ENCODE results near the gene BCAT1.
A peak's percentile ranks its signal among the peaks of the same experiment; 100 is the strongest.
"Not testable (repeated sequence)": the region's sequence is repeated elsewhere in the genome, so short reads cannot be mapped to it uniquely, and the experiment has no call there.

BCAT1 gene

DNA sequence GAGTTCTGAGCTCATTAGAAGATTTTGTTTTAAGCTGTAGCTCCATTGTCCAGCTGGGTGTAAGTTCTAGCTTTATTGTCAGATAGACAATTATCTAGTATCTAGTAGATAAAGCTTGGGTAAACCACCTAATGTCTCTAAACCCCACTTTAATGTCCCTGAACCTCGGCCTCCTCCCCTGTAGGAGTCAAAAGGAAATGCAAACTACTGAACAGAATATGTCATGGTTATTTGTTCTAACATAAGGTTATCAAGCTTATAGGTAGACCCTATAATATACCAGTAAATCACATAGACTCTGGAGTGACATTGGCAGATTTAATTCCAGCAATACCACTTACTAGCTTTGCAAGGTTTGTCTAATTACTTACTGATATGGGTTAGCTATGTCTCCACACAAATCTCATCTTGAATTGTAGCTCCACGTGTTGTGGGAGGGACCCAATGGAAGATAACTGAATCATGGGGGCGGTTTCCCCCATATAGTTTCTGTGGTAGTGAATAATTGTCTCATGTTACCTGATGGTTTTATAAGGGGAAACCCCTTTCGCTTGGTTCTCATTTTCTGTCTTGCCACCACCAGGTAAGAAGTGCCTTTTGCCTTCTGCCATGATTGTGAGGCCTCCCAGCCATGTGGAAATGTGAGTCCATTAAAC, 29.4 kb downstream of the BCAT1 start:
- H3K4me3 ChIP-seq (ENCODE audit: low read depth, low read length), result no peak overlapping the region
- DNase-seq (ENCODE audit: low read depth, low spot score), result no peak
- in situ Hi-C loops (cut with HindIII; ENCODE audit: low sequenced_read_pairs), result no loop called here
- no peak for TF ChIP-seq CTCF (IDR thresholded peaks at IDR 0.05; ENCODE audit: low read depth, low read length)

- no peak for TF ChIP-seq CTCF (IDR thresholded peaks at IDR 0.05; ENCODE audit: low read depth, low read length)
- DNase-seq (ENCODE audit: low read depth, low spot score), result no peak
- H3K4me3 ChIP-seq (ENCODE audit: low read depth, low read length), result no peak overlapping the region
- in situ Hi-C loops (cut with HindIII; ENCODE audit: low sequenced_read_pairs), result no loop called here
Observed at GRCh38 chr12:24918596-24918995, 30.3 kb downstream of the BCAT1 start.

DNA sequence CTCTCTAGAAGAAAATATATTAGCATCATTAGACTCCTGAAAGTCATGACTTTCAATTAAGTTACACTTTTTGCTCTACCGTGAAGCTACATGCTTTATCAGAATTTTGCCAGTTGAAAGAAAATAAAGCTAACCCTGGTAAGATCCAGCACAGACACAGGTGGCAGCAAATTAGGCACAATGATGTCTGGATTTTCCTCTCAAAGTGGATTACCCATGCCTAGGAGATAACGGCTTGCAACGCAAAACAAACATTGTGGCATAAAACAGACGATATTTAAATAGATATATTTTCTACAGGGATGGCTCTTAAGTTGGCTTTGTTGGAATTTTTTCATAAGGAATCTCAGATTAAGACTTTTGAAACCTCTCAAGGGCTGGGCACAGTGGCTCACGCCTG, 33.4 kb downstream of the BCAT1 start:
- no peak overlapping the region for H3K4me3 ChIP-seq (ENCODE audit: low read depth, low read length)
- in situ Hi-C loops (cut with HindIII; ENCODE audit: low sequenced_read_pairs), result no loop called here
- TF ChIP-seq CTCF (IDR thresholded peaks at IDR 0.05; ENCODE audit: low read depth, low read length), result no peak
- DNase-seq (ENCODE audit: low read depth, low spot score), result no peak

DNA sequence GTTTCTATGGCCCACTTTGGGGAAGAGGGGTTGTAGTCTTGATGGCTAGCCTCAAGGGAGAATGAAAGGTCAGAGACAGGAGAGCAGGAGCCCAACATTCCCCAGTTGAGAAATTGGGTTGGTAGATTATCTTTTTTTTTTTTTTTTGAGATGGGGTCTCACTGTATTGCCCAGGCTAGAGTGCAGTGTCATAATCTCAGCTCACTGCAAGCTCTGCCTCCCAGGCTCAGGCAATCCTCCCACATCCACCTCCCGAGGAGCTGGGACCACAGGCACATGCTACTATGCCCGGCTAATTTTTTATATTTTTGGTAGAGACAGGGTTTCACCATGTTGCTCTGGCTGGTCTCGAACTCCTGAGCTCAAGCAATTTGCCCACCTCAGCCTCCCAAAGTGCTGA, 34.9 kb downstream of the BCAT1 start:
- H3K4me3 ChIP-seq (ENCODE audit: low read depth, low read length), result no peak overlapping the region
- no peak for DNase-seq (ENCODE audit: low read depth, low spot score)
- TF ChIP-seq CTCF (IDR thresholded peaks at IDR 0.05; ENCODE audit: low read depth, low read length), result no peak
- in situ Hi-C loops (cut with HindIII; ENCODE audit: low sequenced_read_pairs), result no loop called here

DNA sequence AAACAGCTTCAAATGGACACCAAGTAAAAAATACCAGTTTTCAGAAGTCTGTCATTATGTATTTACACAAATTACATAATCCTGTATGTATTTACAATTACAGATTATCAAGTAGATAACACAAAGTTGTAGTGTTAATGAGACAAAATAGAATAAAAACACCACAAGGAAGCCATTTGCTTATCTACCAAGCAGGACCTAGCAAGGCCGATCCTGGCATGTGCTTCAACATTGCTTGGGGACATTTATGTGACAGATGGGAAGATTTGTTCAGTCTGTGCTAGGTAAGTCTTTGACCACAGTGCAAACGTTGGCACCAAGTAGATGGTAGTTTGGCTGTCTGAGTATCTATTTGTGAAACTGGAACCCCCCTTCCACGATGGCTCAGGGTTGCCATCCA, 35.8 kb downstream of the BCAT1 start:
- TF ChIP-seq CTCF (IDR thresholded peaks at IDR 0.05; ENCODE audit: low read depth, low read length), result no peak
- H3K4me3 ChIP-seq (ENCODE audit: low read depth, low read length), result no peak overlapping the region
- DNase-seq (ENCODE audit: low read depth, low spot score), result no peak
- in situ Hi-C loops (cut with HindIII; ENCODE audit: low sequenced_read_pairs), result no loop called here

DNA sequence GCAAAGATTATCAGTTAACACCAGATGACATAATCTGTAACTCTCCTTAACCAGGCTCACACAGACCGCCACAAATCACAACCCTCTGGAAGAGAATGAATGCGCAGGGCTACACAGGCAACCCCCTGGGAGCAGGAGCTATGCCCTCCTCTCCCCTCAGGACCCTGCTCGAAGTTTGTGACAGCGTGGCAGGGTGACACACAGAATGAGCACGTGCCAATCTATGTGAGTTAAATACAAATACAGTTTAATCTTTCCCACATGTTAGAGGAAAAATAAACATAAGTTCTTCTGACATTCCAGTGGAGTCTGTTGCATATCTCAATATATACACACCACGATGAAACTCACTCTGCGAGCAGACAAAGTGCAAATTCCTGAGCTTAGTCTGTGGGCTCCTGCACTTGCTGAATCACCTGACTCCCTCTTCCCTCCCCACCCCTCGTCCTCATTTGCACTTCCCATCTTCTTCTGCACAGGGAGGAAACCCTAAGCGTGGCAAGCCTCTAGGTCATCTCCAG, 37.6 kb downstream of the BCAT1 start:
- TF ChIP-seq CTCF (IDR thresholded peaks at IDR 0.05; ENCODE audit: low read depth, low read length), result no peak
- in situ Hi-C loops (cut with HindIII; ENCODE audit: low sequenced_read_pairs), result no loop called here
- no peak overlapping the region for H3K4me3 ChIP-seq (ENCODE audit: low read depth, low read length)
- peak; percentile 82 for DNase-seq (ENCODE audit: low read depth, low spot score)

DNA sequence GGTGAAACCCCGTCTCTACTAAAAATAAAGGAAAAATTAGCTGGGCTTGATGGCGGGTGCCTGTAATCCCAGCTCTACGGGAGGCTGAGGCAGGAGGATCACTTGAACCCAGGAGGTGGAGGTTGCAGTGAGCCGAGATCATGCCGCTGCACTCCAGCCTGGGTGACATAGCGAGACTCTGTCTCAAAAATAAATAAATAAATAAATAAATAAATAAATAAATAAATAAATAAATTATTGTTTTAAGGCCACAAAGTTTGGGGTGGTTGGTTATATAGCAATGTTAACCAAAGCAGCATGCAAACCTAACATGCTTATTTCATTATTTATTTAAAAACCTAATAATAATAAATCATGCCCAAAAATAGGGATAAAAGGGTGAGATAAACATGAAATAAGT, 38.7 kb downstream of the BCAT1 start:
- H3K4me3 ChIP-seq (ENCODE audit: low read depth, low read length); in situ Hi-C loops (cut with HindIII; ENCODE audit: low sequenced_read_pairs); DNase-seq (ENCODE audit: low read depth, low spot score): not testable (repeated sequence)

All from astrocyte of the spinal cord (primary cell).